HepG2 (cell line): ENCODE results near the gene TNS4. TPM values are rescaled to one million over a fixed set of nuclear protein-coding genes. Genes with fewer than 3 reads are reported as not detected.

ENCODE experiments used
- ATF1 ChIP-seq: IDR thresholded peaks from 2 replicates; pipeline ENCODE4 v1.6.1; 2016; ENCODE audit warnings: mild to moderate bottlenecking, control low read depth
- CENPX ChIP-seq: sonication (generic); formaldehyde crosslinking; IDR thresholded peaks from 2 replicates; pipeline ENCODE4 v1.9.0; 2021; ENCODE audit warnings: mild to moderate bottlenecking, missing genetic modification reagents, moderate library complexity
- CHD4 ChIP-seq: fragments of 200-600 bp; sonication (generic); IDR thresholded peaks from 2 replicates; pipeline ENCODE4 v1.7.0; 2017; ENCODE audit warnings: mild to moderate bottlenecking, low read length, borderline replicate concordance
- EED ChIP-seq: sonication (generic); formaldehyde crosslinking; IDR thresholded peaks from 2 replicates; pipeline ENCODE4 v1.5.0; 2020; ENCODE audit warnings: mild to moderate bottlenecking, missing genetic modification reagents
- GABPB1 ChIP-seq: IDR thresholded peaks from 2 replicates; pipeline ENCODE4 v1.6.1; 2016; ENCODE audit warnings: mild to moderate bottlenecking, missing genetic modification reagents, moderate library complexity, missing compliant biosample characterization
- GPN1 ChIP-seq: sonication (generic); formaldehyde crosslinking; IDR thresholded peaks from 2 replicates; pipeline ENCODE4 v1.5.1; 2020; ENCODE audit warnings: missing genetic modification reagents, borderline replicate concordance
- HNF4G ChIP-seq, 2 experiments: sonication (generic) in 1 of 2; formaldehyde crosslinking in 1 of 2; IDR thresholded peaks; 2 replicates each; pipeline versions ENCODE4 v1.4.0 to v1.6.1; 2011 to 2020; ENCODE audit warnings: borderline replicate concordance in 2 of 2, low read depth in 2 of 2, mild to moderate bottlenecking in 2 of 2, low read length in 1 of 2, missing genetic modification reagents in 1 of 2, moderate library complexity in 1 of 2
- HOXD1 ChIP-seq: sonication (generic); formaldehyde crosslinking; IDR thresholded peaks from 2 replicates; pipeline ENCODE4 v1.5.0; 2020; ENCODE audit warnings: missing genetic modification reagents
- IRF2 ChIP-seq: IDR thresholded peaks from 2 replicates; pipeline ENCODE4 v1.6.1; 2018; ENCODE audit warnings: missing genetic modification reagents, missing compliant biosample characterization
- NCOA1 ChIP-seq: sonication (generic); formaldehyde crosslinking; IDR thresholded peaks from 2 replicates; pipeline ENCODE4 v1.9.0; 2021; ENCODE audit warnings: missing genetic modification reagents
- NFE2L1 ChIP-seq: sonication (generic); formaldehyde crosslinking; IDR thresholded peaks from 2 replicates; pipeline ENCODE4 v1.4.0; 2020; ENCODE audit warnings: missing genetic modification reagents, mild to moderate bottlenecking, borderline replicate concordance
- NFIB ChIP-seq: sonication (generic); formaldehyde crosslinking; IDR thresholded peaks from 2 replicates; pipeline ENCODE4 v1.9.0; 2021; ENCODE audit warnings: missing genetic modification reagents, mild to moderate bottlenecking, borderline replicate concordance
- RFXANK ChIP-seq: IDR thresholded peaks from 2 replicates; pipeline ENCODE4 v1.6.1; 2016
- SIX1 ChIP-seq: sonication (generic); formaldehyde crosslinking; IDR thresholded peaks from 2 replicates; pipeline ENCODE4 v1.4.0; 2020; ENCODE audit warnings: missing genetic modification reagents, borderline replicate concordance
- TBL1XR1 ChIP-seq: fragments of 150-350 bp; IDR thresholded peaks from 2 replicates; pipeline ENCODE4 v1.6.1; 2014; ENCODE audit warnings: borderline replicate concordance, low read length; ENCODE audit not compliant: partially characterized antibody
- TBX2 ChIP-seq: sonication (generic); formaldehyde crosslinking; IDR thresholded peaks from 2 replicates; pipeline ENCODE4 v1.5.0; 2020; ENCODE audit warnings: missing genetic modification reagents, mild to moderate bottlenecking, borderline replicate concordance
- TBX3 ChIP-seq: fragments of 450-650 bp; IDR thresholded peaks from 2 replicates; pipeline ENCODE4 v1.6.1; 2017; ENCODE audit warnings: antibody characterized with exemption, mild to moderate bottlenecking, inconsistent platforms, borderline replicate concordance
- ZNF383 ChIP-seq: sonication (generic); formaldehyde crosslinking; IDR thresholded peaks from 2 replicates; pipeline ENCODE4 v1.4.0; 2020; ENCODE audit warnings: missing genetic modification reagents, mild to moderate bottlenecking, borderline replicate concordance
- ZNF660 ChIP-seq: sonication (generic); formaldehyde crosslinking; IDR thresholded peaks from 2 replicates; pipeline ENCODE4 v1.5.1; 2020; ENCODE audit warnings: mild to moderate bottlenecking, low read depth, missing genetic modification reagents, borderline replicate concordance
- ZNF749 ChIP-seq: sonication (generic); formaldehyde crosslinking; IDR thresholded peaks from 2 replicates; pipeline ENCODE4 v1.8.0; 2022; ENCODE audit warnings: mild to moderate bottlenecking, missing genetic modification reagents, moderate library complexity, borderline replicate concordance
- ZNF792 ChIP-seq: IDR thresholded peaks from 2 replicates; pipeline ENCODE4 v1.6.1; 2016
- polyA plus RNA-seq, 8 experiments: library from polyadenylated mRNA; depleted of rRNA in 3 of 8; stranded (reverse) in 7 of 8; unstranded in 1 of 8; fragments of >200 nt; fragmentation: Illumina TruSeq in 4 of 8; extraction: Trizol in 4 of 8; gene quantifications; 2 replicates each; pipeline versions ENCODE4 v1.2.1 to v1.2.3, GENCODE V29; 2011 to 2016; ENCODE audit warnings: low read depth in 4 of 8, missing spikeins in 1 of 8, mixed read lengths in 1 of 8; ENCODE audit not compliant: insufficient read depth in 1 of 8
- total RNA-seq, 5 experiments: library from RNA; depleted of rRNA; stranded (reverse); fragments of >200 nt; fragmentation: Illumina TruSeq; extraction: Trizol; gene quantifications; 2 replicates each; pipeline ENCODE4 v1.2.3, GENCODE V29; 2016; ENCODE audit warnings: low read depth in 1 of 5
- TF ChIP-seq, protein P1 (sequence below): sonication (generic); formaldehyde crosslinking; IDR thresholded peaks from 2 replicates; pipeline ENCODE4 v1.8.1; 2023; ENCODE audit warnings: mild to moderate bottlenecking, missing genetic modification reagents, borderline replicate concordance
- TF ChIP-seq, protein P2 (sequence below): sonication (generic); formaldehyde crosslinking; IDR thresholded peaks from 2 replicates; pipeline ENCODE4 v1.4.0; 2020; ENCODE audit warnings: mild to moderate bottlenecking, missing genetic modification reagents
- TF ChIP-seq, protein P3 (sequence below): sonication (generic); formaldehyde crosslinking; IDR thresholded peaks from 2 replicates; pipeline ENCODE4 v1.5.1; 2020; ENCODE audit warnings: mild to moderate bottlenecking, missing genetic modification reagents, moderate library complexity

The TNS4 gene
- total and polyA plus RNA-seq, 2 of the 13 experiments (the other 11 are each of a cell fraction or from before 2014, with no cell fraction given) = 0.58 to 2.1 TPM

DNA sequence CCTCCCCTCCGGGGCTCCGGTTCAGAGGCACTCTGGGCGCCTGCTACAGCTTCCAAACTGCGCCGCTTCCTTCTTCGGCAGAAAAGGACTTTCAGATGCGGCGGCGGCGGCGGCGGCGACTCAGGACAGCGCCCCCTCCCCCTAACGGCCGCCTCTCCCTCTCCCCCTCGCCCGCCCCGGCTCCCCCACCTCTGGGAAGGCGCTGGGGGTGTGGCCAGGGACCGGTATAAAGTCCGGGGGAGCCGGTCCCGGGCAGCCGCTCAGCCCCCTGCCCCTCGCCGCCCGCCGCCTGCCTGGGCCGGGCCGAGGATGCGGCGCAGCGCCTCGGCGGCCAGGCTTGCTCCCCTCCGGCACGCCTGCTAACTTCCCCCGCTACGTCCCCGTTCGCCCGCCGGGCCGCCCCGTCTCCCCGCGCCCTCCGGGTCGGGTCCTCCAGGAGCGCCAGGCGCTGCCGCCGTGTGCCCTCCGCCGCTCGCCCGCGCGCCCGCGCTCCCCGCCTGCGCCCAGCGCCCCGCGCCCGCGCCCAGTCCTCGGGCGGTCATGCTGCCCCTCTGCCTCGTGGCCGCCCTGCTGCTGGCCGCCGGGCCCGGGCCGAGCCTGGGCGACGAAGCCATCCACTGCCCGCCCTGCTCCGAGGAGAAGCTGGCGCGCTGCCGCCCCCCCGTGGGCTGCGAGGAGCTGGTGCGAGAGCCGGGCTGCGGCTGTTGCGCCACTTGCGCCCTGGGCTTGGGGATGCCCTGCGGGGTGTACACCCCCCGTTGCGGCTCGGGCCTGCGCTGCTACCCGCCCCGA lies 58.0 kb downstream of the TNS4 start, which contains the start of gene IGFBP4 (continued):
- TF ChIP-seq, protein P1, sequence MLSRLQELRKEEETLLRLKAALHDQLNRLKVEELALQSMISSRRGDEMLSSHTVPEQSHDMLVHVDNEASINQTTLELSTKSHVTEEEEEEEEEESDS (CRISPR knock-in tag) = no peak
- TF ChIP-seq EED (CRISPR knock-in tag) (no peak; the same call in 1 of the 2 replicates), IRF2 (no peak), TBL1XR1 (no peak), RFXANK (CRISPR knock-in tag) (no peak), ATF1 (CRISPR knock-in tag) (no peak), NFIB (CRISPR knock-in tag) (no peak), ZNF383 (CRISPR knock-in tag) (no peak), SIX1 (CRISPR knock-in tag) (no peak), ZNF660 (CRISPR knock-in tag) (no peak), HOXD1 (CRISPR knock-in tag) (peak; percentile 84; the same call in 1 of the 2 replicates), GABPB1 (CRISPR knock-in tag) (peak; percentile 73), HNF4G (IDR thresholded peaks at IDR 0.05; ENCODE audit: borderline replicate concordance, low read depth, low read length) (0 out of 2 replicates have a peak, but pooled peaks have one; percentile 9), HNF4G (CRISPR knock-in tag; IDR thresholded peaks at IDR 0.05; ENCODE audit: borderline replicate concordance, low read depth) (0 out of 2 replicates have a peak, but pooled peaks have one; percentile 38), CHD4 (no peak), TBX3 (no peak), ZNF792 (CRISPR knock-in tag) (peak; percentile 81; the same call in 1 of the 2 replicates), GPN1 (CRISPR knock-in tag) (no peak; the same call in 1 of the 2 replicates), ZNF749 (CRISPR knock-in tag) (no peak), CENPX (CRISPR knock-in tag) (no peak), NCOA1 (CRISPR knock-in tag) (no peak), NFE2L1 (CRISPR knock-in tag) (no peak; the same call in 1 of the 2 replicates), TBX2 (no peak)
- TF ChIP-seq, protein P2, sequence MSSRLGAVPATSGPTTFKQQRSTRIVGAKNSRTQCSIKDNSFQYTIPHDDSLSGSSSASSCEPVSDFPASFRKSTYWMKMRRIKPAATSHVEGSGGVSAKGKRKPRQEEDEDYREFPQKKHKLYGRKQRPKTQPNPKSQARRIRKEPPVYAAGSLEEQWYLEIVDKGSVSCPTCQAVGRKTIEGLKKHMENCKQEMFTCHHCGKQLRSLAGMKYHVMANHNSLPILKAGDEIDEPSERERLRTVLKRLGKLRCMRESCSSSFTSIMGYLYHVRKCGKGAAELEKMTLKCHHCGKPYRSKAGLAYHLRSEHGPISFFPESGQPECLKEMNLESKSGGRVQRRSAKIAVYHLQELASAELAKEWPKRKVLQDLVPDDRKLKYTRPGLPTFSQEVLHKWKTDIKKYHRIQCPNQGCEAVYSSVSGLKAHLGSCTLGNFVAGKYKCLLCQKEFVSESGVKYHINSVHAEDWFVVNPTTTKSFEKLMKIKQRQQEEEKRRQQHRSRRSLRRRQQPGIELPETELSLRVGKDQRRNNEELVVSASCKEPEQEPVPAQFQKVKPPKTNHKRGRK = 0 out of 2 replicates have a peak, but pooled peaks have one; percentile 61
- TF ChIP-seq, protein P3, sequence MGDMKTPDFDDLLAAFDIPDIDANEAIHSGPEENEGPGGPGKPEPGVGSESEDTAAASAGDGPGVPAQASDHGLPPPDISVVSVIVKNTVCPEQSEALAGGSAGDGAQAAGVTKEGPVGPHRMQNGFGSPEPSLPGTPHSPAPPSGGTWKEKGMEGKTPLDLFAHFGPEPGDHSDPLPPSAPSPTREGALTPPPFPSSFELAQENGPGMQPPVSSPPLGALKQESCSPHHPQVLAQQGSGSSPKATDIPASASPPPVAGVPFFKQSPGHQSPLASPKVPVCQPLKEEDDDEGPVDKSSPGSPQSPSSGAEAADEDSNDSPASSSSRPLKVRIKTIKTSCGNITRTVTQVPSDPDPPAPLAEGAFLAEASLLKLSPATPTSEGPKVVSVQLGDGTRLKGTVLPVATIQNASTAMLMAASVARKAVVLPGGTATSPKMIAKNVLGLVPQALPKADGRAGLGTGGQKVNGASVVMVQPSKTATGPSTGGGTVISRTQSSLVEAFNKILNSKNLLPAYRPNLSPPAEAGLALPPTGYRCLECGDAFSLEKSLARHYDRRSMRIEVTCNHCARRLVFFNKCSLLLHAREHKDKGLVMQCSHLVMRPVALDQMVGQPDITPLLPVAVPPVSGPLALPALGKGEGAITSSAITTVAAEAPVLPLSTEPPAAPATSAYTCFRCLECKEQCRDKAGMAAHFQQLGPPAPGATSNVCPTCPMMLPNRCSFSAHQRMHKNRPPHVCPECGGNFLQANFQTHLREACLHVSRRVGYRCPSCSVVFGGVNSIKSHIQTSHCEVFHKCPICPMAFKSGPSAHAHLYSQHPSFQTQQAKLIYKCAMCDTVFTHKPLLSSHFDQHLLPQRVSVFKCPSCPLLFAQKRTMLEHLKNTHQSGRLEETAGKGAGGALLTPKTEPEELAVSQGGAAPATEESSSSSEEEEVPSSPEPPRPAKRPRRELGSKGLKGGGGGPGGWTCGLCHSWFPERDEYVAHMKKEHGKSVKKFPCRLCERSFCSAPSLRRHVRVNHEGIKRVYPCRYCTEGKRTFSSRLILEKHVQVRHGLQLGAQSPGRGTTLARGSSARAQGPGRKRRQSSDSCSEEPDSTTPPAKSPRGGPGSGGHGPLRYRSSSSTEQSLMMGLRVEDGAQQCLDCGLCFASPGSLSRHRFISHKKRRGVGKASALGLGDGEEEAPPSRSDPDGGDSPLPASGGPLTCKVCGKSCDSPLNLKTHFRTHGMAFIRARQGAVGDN (CRISPR knock-in tag) = peak; percentile 93
